DMS114 treated with DMSO at 0.1 percent for 48 hours (cell line): ENCODE results near the gene DHX32.
"Not testable (repeated sequence)": the region's sequence is repeated elsewhere in the genome, so short reads cannot be mapped to it uniquely, and the experiment has no call there.

Experiments used
- DNase-seq: peaks from one replicate; lab custom pipeline; 2025; ENCODE audit not compliant: unreplicated experiment; lab: John Stamatoyannopoulos, UW

The DHX32 gene

DNA sequence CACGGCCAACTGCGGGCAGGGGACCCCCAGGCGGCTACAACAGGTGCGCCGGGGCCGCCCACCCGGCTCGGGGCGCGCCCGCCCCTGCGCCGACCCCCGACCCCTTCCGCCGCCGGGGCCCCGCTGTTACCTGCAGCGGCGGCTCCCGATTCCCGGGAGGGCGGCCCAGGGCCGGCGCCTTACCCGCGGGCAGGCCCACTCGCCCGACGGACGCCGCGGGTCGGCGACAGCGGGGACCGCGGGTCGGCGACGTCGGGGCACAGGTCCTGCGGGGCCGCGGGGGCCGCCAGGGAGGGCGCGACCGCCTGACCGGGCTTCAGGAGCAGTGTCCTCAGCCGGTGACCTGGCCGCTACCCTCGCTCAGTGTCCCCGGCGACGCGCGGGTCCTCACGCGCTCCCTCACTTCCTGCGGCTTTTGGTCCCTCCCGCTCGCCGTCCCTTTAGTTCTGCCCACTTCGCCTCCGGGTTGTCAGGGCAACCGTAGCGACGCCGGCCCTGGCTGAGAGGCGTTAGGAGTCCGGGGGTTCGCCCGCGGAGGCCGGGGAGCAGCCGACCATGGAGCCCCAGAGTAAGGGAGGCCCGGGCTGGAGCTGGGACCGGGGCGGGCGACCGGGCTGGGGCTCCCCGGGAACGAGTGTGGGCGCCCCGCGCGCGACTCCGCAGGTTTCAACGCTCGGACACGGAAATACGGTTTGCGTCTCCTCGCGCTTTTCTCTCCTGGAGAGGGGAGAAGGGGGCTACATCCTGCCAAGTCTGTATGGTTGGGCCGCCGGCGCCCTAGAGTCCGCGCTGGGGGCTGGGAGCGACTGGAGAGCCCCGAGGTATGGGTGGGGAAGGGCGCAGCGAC, 15.2 kb upstream of the DHX32 start, which contains the start of gene FANK1:
TSS of gene FANK1 (plus strand) at position 477 of the 847 bp plus-strand sequence. CDS start at position 556, 79 bp downstream.
- DNase-seq: peak; percentile 75

DNA sequence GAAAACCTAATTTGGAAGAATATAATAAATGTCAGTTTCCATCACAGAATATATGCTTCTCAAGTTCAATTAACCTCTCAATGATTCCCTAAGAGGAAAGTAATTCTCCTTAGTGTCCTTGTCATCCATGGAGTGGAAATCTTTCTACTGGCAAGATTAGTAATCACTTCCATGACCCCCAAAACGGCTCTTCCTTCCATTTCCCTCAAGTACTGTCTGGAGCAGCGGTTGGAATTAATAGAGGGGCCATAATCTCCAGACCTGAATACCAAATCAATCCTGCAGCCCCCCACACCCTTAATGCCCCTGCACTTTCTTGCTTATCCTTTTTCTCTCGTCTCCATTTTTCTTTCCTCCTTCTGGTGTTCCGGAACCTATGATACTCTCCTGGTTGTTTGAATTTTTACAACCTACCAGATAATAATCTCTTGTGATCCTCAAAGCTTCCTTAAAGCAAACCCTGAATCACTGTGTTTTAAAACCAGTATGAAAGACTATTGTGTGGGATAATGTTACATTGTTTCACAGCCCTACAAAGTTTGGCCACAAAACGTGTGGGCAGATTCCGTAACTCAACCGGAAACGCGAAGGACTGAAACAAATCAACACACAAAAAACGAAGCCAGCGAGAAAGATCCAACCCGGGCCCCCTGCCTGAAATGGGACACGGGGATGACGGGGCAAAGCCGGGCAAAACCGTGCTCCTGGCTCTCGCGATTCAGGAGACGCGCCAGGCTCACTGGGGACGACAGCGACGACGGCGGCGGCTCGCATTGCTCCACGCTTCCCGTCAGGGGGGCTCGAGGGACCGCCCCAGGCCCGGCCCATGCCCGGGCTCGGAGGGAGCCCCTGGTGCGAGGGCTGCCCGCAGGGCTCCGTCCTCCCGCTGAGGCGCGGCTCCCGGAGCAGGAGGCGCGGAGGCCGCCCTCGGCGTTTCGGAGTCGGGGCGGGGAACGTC, 14.3 kb upstream of the DHX32 start:
- peak; percentile 46 for DNase-seq

DNA sequence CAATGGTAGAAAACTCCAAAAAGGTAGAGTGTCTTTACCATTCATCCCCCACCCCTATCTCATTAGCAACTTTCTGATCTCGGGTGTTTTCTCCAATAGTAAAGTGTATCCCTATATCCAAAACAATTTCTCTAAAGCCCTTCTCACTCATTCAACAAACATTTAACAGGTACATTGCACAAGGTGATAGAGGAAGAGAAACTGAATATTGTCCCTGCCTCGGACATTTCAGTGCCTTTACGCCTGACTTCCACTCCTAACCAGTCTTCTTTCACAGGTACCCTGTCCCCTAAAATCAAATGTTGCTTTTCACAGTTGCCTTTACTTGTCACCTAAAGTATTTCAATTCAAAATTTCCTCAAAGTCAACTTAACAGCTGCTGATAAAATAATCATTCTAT, 13.1 kb upstream of the DHX32 start:
- not testable (repeated sequence) for DNase-seq

DNA sequence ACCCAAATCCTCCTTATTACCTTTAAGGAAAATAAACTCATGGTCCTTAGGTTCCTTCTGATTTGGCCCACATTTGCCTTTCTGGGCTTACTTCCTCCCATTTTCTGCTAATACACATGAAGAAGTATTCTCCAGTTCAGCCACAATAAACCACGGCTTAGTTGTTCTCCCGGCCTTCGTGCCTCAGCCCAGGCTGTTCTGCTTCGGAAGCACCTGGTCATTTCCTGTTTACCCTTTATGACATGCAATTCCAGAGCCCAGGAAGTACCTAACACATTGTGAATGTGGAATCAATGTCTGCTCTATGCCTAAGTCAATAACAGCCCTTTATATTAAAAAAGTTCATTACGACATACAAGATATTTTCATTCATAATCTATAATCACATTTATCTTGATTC, 11.3 kb upstream of the DHX32 start:
- not testable (repeated sequence) for DNase-seq

DNA sequence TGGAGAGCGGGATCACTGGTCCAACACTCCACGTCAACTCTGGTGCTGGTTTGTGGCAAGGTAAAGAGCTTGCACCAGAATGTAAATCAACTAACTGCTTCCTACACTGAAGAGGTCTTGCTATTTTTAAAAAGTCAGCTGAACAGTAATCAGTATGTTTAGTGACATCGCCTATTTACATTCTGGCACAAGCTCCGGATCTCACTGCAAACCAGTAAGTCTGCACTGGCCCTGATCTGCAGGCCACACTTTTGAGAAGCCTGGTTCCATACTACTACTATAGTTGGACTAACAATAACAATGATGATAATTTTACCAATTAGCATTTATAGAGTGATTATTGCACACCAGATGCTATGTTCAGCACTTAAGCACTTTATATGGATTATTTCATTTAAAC, 8.3 kb upstream of the DHX32 start:
- DNase-seq: not testable (repeated sequence)

DNA sequence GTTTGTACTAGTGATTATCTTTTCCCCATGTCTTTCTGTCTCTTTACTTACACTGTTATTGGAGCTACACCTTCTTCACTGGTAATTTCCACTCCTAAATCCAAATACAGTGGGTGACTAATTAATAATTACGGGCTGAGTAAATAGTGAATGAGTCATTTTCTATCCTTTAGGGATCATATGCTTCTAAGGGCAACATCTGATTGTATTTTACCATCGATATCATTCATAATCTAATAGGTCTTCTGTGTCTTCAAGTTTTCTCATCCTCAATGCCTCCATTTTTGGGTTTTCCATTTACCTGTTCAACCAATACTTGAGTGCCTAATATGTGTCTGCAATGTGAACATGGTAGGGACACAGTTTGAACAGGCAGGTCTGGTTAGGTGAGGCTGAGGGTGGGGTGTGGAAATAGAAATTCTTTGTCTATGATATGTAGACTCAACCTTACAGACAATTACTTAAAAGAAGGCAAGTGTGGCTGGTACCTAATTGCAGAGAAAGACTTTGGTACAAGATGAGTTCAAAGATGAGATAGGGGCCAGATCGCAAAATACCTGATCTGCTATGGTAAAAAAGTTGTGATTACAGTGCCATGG, 5.9 kb upstream of the DHX32 start:
- DNase-seq: no peak

DNA sequence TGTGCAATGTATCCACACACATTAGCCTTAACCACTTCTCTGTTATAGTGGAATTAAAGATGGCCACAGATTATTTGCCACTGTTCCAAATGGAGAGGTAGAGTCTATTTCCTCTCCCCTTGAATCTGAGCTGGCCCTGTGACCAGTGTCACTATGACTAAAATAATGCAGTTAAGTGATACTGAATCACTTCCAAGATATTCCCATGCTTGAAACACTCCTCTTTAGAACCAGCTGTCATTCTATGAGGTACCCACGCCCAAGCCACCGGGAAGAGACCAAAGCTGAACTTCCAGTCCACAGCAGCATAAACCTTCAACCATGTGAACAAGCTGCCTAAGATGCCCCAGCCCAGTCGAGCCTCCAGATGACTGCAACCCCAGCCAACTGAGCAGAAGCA, 2.1 kb upstream of the DHX32 start:
- DNase-seq: no peak

DNA sequence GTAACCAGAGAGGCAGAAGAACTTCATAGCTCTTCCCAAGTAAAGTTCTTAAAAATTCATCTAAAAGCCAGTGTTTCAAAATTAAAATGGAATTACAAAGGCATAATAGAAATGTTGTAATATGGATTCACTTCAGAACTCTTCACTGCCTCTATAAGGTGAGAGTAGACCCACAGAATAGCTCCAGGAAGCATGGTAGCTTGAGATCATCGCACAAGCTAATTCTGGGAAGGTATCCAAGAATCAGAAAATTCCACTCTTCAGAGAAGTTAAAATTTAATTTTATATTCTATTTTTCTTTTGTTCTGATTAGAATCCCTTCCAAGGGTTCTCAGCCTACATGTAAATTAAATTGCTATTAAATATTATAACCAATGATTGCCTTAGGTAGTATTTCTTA, 1.5 kb upstream of the DHX32 start:
- no peak for DNase-seq

DNA sequence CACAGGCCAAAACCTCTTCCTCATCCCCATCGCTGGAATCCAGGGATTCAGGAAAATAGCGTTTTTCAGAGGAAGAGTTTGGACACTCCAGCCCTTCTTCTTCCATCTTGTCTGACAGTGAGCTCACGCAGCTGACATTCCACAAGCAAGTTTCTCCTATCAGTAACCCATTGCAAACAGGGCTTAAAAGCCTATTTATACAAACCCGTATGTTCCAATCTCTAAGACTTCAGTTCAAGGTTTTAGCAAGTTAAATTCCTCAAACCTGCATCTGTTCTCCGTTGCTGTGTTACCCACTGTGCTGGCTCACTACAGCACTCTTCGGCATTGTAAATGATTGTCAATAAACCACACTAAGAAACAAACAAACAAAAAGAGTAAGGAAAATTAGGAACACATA, 373 bp downstream of the DHX32 start:
- DNase-seq: no peak

DNA sequence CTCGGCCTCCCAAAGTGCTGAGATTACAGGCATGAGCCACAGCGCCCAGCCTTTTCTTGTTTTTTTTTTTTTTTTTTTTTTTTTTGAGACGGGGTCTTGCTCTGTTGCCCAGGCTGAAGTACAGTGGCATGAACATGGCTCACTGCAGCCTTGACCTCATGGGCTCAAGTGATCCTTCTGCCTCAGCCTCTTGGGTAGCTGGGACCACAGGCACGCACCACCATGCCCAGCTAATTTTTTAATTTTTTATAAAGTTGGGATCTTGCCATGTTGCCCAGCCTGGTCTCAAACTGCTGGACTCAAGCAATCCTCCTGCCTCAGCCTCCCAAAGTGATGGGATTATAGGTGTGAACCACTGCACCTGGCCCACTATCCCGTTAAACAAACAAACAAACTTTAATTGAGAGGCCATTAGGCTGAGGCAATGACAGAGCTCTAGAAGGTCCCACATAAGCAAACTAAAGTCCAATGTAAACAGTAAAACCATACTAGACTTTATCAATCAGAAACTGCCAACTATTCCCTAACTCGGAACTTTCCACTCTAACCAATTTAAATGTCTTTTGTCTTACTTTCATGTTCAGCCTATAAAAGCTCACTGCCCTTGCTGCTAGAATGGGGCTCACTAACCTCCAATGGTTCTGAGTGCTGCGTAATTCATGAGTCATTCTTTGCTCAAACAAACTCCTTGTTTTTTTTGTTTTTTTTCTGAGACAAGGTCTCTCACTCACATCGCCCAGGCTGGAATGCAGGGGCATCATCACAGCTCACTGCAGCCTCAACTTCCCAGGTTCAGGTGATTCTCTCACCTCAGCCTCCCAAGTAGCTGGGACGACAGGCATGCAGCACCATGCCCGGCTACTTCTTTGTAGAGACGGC, 1.9 kb downstream of the DHX32 start:
- DNase-seq: no peak

DNA sequence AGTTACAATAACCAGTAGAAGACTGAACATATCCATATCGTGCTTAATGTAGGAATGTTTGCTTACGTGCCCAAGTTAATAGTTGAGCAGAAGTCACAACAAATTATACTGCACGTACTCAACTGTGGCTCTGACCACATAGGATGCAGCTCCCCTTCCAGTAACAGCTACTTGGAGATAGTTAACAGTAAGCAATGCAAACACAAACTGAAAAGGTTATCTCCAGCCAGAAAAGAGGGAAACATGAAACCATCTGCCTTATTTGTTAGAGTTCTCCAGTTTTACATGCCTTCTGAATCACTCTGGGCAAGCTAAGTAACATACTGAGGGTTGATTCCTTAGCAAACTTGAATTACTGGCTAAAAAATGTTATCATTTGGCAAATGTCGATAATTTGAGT, 9.8 kb downstream of the DHX32 start:
- no peak for DNase-seq

DNA sequence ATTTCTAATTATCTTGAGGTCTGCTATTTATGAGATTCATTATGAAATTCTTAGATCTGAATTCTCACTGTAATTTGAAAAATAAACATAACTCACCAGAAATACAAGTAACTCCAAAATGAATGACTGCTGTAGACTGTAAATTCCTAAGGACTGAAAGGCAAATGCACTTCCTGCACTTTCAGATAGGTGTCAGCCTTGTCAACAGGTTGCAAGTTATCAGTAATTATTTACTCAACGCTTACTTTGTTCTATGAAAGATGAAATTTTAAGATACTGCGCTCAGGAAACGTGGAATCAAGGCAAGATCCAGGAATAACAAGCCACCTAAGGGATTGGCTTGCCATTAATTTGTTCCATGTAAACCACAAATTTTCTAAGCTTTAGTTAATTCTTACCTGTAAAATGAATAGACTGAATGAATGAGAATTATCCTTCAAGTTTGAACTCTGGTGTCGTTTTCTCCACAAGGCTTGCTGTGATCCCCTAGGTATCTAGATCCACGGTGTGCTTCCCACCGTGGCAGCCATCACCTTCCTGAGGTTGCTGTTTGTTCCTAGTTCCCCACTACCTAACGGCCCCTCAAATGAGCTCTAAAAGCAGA, 12.6 kb downstream of the DHX32 start:
- DNase-seq: peak; percentile 33

DNA sequence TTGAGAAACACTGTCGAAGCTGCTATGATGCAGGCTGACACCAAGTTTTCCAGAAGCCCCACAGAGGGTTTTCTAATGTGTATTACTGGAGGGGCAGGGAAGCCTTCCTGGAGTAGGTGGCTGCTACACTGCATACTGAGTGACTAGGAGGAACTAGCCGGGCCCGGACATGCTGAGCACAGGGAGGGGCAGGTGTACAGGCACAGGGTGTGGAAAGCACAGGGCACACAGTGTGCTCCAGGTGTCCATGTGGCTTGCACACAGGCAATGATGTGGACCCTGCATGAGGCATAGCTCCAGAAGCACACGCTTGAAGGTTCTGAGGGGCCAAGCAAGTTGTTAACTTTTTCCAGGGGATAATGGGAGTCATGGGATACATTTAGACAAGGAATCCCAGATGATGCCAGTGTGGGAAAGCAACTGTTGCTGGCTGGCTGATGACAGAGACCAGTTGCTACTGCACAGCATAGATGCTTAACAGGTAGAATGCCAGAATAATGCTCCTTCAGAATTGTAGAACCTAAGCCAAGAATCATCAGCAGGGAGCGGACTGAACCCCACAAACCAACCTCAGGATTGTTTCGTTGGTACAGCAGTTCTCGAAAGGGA, 14.6 kb downstream of the DHX32 start:
- no peak for DNase-seq

DNA sequence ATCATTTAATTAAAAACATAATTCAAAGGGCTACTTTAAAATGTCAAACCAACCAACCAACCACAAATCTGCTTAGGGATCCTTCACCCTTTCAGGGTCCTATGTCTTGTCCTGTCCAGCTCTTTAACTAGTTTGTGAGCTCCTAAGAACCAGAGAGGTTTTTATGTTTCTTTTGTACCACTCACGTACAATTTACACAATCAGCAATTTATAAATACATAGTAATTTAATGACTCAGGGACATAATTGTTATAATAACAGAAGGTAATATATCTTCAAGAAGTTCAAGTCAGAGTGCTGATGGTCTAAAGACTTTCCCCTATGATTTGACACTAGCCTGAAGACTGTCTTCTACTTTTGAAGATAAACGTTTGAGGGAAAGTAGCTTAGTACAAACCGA, 16.0 kb downstream of the DHX32 start:
- DNase-seq: no peak

DNA sequence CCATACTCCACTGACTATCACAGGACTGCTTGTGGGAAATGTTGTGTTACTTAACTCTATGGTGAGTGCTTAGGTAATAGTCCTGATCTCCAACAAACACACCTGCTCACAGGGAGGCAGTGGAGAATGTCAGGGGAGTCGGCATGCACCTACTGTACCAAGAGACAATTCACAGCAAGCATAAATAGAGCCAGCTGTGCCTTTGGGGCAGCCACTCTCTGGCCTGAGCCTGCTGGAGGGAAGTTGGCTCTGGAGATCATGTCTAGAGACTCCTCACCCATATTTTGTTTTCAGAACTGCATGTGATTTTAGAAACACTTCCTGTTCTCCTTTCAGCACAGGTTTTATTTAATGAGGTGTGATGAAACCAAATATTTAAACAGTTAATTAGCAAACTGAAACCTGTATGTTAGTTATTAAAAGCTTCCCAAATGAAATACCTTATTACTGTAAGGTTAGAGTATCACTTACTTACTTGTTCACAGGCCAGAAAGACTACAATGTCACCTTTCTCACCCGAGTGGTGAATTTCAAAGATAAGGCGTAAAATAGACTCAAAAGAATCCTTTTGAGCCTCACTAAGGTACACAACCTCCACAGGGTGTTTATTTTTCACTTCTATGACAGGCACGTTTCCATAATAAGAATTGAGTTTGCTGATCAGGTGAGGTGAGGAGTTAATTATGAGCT, 21.8 kb downstream of the DHX32 start:
- DNase-seq: no peak

DNA sequence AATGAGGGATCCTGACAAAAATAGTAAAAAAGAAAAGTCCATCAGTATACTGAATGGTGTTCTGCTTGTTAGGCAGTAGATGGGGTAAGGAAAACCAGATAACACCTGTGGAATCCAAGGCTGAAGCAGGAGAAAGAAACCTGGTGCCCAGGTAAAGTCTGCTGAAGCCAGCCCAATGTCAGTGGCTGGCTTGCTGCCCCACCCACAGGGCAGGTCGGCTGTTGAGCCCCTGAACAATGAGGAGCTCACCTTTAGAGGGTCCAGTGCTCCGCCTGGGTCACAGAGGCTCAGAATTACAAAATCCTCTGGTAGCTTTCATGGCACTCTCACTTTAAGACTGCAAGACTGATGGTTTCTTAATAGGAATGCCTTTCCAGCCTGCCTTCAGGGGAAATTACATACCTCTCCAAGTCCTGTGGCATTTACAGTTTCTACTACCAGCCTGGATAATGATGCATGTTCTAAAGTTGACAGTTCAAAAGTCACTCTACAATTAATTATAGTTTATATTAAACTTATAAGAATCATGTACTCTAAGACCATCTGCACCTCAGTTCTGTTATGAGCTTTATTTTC, 23.8 kb downstream of the DHX32 start:
- DNase-seq: no peak

DNA sequence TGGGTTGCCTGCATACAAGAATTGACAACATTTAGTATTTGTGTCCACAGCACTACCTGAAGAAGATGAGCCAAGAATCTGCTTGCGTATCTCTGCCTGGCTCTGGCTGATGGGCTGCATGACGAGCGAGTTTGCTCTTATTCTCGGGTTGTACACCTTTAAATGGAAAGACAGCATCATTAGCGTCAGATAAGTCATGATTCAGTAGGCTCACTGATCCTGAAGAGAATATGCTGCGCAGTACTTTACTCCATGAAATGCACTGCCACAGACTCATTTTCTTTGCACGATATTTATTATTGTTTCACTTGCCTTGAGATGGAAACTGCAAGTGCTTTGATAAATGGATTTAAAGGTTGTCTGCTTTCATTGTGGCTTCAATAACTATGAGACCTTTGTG, 28.6 kb downstream of the DHX32 start:
- no peak for DNase-seq
